ENCODE results near the gene ATP5F1E.
"Not testable (repeated sequence)": the region's sequence is repeated elsewhere in the genome, so short reads cannot be mapped to it uniquely, and the experiment has no call there.

ATP5F1E gene

GRCh38 chr20:58998656-58999055 lies 33.5 kb downstream of the ATP5F1E start:
- no peak overlapping the region for H3K4me3 ChIP-seq (ENCODE audit: low read length)
- no peak for DNase-seq (ENCODE audit: low read depth, low spot score)

- no peak for DNase-seq (ENCODE audit: low read depth, low spot score)
- H3K4me3 ChIP-seq (ENCODE audit: low read length), result no peak overlapping the region
Observed at GRCh38 chr20:58997141-58997770, 34.9 kb downstream of the ATP5F1E start.

- H3K4me3 ChIP-seq (ENCODE audit: low read length), result no peak overlapping the region
- no peak for DNase-seq (ENCODE audit: low read depth, low spot score)
Observed at GRCh38 chr20:58996226-58996611, 35.9 kb downstream of the ATP5F1E start.

GRCh38 chr20:58995461-58996225 lies 36.5 kb downstream of the ATP5F1E start:
- no peak overlapping the region for H3K4me3 ChIP-seq (ENCODE audit: low read length)
- no peak for DNase-seq (ENCODE audit: low read depth, low spot score)

GRCh38 chr20:58994390-58995159 lies 37.6 kb downstream of the ATP5F1E start:
- no peak for DNase-seq (ENCODE audit: low read depth, low spot score)
- no peak overlapping the region for H3K4me3 ChIP-seq (ENCODE audit: low read length)

- H3K4me3 ChIP-seq (ENCODE audit: low read length), result no peak overlapping the region
- no peak for DNase-seq (ENCODE audit: low read depth, low spot score)
Observed at GRCh38 chr20:58993332-58994248, 38.5 kb downstream of the ATP5F1E start.

DNA sequence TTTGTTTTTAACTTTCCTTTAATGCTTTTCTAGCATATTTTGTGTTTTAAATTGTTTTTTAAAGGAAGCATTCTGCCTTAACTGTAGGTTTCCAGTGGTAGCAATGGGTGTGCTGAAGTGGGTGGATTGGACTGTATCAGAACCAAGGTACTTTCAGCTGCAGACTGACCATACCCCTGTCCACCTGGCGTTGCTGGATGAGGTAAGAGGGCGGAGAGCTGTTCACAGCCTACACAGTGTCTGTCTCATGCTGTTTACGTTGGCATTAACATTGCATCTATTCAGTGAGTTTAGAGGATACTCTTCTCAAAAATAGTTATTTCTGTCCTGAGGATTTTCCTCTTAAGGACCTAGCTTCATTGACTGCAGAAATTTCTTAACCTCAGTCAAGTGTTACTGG lies 39.2 kb downstream of the ATP5F1E start:
- DNase-seq (ENCODE audit: low read depth, low spot score), result no peak
- H3K4me3 ChIP-seq (ENCODE audit: low read length), result no peak overlapping the region

GRCh38 chr20:58991715-58992114 lies 40.4 kb downstream of the ATP5F1E start:
- no peak for DNase-seq (ENCODE audit: low read depth, low spot score)
- H3K4me3 ChIP-seq (ENCODE audit: low read length), result no peak overlapping the region

DNA sequence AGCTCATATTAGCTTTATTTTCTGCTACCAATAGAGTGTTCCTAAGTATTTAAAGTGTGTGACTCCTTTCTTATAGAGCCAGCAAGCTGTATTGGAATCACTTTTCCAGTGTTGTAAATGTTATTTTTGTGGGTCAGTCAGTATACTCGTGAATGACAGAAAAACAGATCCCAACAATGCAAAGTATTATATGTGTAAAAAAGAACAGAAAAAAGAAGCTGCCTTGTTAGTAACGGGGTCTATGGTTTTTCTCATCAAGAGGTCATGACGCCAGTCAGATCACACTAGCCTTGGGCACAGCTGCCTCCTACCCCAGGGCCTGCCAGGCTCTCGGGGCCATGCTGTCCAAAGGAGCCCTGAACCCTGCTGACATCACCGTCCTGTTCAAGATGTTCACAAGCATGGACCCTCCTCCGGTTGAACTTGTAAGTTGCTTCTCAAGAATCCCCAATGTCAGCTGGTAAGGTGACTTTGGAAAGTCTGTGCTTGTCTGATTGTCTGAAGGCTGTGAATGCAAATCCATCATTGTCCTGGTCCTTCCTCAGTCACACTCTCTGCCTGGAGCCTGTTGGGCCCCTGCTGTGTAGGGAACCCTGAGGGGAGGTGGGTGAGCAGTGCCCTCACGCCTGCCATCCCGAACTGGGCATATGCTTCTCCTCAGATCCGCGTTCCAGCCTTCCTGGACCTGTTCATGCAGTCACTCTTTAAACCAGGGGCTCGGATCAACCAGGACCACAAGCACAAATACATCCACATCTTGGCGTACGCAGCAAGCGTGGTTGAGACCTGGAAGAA lies 41.3 kb downstream of the ATP5F1E start:
- no peak for DNase-seq (ENCODE audit: low read depth, low spot score)
- H3K4me3 ChIP-seq (ENCODE audit: low read length), result no peak overlapping the region

- no peak for DNase-seq (ENCODE audit: low read depth, low spot score)
- H3K4me3 ChIP-seq (ENCODE audit: low read length), result no peak overlapping the region
Observed at GRCh38 chr20:58989196-58989595, 42.9 kb downstream of the ATP5F1E start.

GRCh38 chr20:58988565-58988882 lies 43.6 kb downstream of the ATP5F1E start:
- DNase-seq (ENCODE audit: low read depth, low spot score), result no peak
- H3K4me3 ChIP-seq (ENCODE audit: low read length), result no peak overlapping the region

DNA sequence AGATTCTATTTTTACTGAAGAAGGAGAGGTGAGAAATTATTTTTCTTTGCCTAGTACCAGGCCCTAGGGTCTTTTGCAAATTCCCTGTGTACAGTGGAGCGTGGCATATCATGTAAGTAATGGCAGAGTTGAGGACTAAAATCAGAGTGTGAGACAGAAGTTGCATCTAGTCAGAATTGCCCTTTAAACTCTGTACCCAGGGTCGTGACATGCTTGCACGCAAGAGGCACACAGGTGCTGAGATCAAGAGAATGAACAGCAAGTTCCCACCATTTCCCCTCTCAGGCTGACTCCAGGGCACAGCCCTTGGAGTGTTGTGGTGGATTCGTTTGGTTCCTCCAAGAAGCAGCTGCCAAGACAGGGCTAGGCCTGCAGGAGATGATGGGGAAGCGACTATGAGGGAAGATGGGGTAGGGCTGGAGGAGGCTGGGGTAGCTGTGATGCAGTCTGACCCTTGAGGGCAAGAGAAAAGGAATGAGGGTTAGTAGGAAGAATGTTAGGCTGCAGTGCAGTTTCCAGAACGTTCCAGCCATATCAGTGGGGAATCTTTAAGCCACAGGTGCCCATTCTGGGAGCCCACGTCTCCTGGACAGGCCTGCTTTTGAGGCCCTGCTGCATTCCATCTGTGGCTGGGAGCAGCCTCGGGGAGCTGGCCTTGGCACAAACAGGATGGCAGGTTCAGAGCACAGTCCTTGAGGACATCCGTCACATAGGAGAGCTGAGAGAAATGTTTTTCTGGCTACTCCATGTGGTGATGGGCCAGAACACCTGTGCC lies 44.2 kb downstream of the ATP5F1E start:
- DNase-seq (ENCODE audit: low read depth, low spot score), result no peak
- H3K4me3 ChIP-seq (ENCODE audit: low read length), result no peak overlapping the region

GRCh38 chr20:58986968-58987517 lies 45.1 kb downstream of the ATP5F1E start:
- no peak for DNase-seq (ENCODE audit: low read depth, low spot score)
- H3K4me3 ChIP-seq (ENCODE audit: low read length), result no peak overlapping the region

DNA sequence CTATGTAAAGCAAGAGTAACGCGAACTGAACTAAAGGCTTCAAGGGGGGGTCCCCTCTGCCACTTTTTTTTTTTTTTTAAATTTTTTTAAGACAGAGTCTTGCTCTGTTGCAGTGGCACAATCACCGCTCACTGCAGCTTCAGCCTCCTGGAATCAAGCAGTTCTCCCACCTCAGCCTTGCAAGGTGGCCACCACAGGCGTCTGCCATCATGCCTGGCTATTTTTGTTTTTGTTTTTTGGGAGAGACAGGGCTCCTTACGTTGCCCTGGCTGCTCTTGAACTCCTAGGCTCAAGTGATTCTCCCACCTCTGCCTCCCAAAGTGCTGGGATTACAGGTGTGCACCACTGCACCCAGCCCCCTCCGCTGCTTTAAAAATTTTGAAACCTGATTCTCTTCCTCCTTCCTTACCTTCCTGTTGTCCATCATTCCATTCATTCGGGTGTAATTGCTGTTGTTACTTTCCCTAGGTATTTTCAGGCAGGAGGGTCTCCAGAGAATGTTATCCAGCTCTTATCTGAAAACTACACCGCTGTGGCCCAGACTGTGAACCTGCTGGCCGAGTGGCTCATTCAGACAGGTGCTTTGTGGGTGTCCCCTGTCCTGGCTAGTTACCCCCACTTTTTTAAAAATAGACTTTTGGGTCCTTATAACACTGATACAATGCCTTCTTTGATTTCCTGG lies 45.7 kb downstream of the ATP5F1E start:
- DNase-seq (ENCODE audit: low read depth, low spot score), result no peak
- no peak overlapping the region for H3K4me3 ChIP-seq (ENCODE audit: low read length)

- no peak for DNase-seq (ENCODE audit: low read depth, low spot score)
- no peak overlapping the region for H3K4me3 ChIP-seq (ENCODE audit: low read length)
Observed at GRCh38 chr20:58985656-58986055, 46.5 kb downstream of the ATP5F1E start.

- DNase-seq (ENCODE audit: low read depth, low spot score), result no peak
- H3K4me3 ChIP-seq (ENCODE audit: low read length), result no peak overlapping the region
Observed at GRCh38 chr20:58984691-58985090, 47.4 kb downstream of the ATP5F1E start.

GRCh38 chr20:58983115-58983468 lies 49.0 kb downstream of the ATP5F1E start:
- not testable (repeated sequence) for DNase-seq (ENCODE audit: low read depth, low spot score); H3K4me3 ChIP-seq (ENCODE audit: low read length)

All from Jurkat, Clone E6-1 (cell line).